ENCODE measurements around the gene PPP4R1. TPM values are rescaled to one million over a fixed set of nuclear protein-coding genes. Genes with fewer than 3 reads are reported as not detected.

The PPP4R1 gene
- total RNA-seq, 1 experiment from 2014 or later = 65.2 TPM

GRCh38 chr18:9565407-9565806 is 49.0 kb downstream of the PPP4R1 start:
- no peak for DNase-seq (ENCODE audit: low spot score)
- Histone ChIP-seq H3K9me3 (ENCODE audit: low read depth, low read length, poor library complexity, severe bottlenecking) (no peaks in the 10 kb centered on the region), H3K4me3 (ENCODE audit: low read depth, low read length, poor library complexity, severe bottlenecking) (no peak overlapping the region), H3K27ac (ENCODE audit: low read depth, low read length, poor library complexity, severe bottlenecking) (no peak overlapping the region), H3K27me3 (replicated peaks; ENCODE audit: insufficient read depth, low read depth, low read length, poor library complexity) (no peaks in the 10 kb centered on the region), H3K36me3 (ENCODE audit: insufficient read depth, low read length, poor library complexity, severe bottlenecking) (peaks cover 35% of the 10 kb centered on the region), H3K4me1 (ENCODE audit: insufficient read depth, low read length, poor library complexity, severe bottlenecking) (no peaks in the 10 kb centered on the region)
- BruUV-seq (replicated peaks) = no TSS peak
- ChIA-PET POLR2A (ENCODE audit: low non-redundant PET) (no interaction called here), CTCF (no interaction called here)
- intact Hi-C loops (cut with micrococcal nuclease; ENCODE audit: unreplicated experiment) = no loop called here
- no peak for TF ChIP-seq CTCF (conservative IDR thresholded peaks at IDR 0.05; ENCODE audit: low read depth, low read length)
- TF ChIP-seq EZH2 (IDR thresholded peaks at IDR 0.05; ENCODE audit: borderline replicate concordance, low read depth, low read length, poor library complexity, severe bottlenecking) = no peak

- Histone ChIP-seq H3K9me3 (ENCODE audit: low read depth, low read length, poor library complexity, severe bottlenecking) (no peaks in the 10 kb centered on the region), H3K4me3 (ENCODE audit: low read depth, low read length, poor library complexity, severe bottlenecking) (no peak overlapping the region), H3K36me3 (ENCODE audit: insufficient read depth, low read length, poor library complexity, severe bottlenecking) (peaks cover 24% of the 10 kb centered on the region), H3K4me1 (ENCODE audit: insufficient read depth, low read length, poor library complexity, severe bottlenecking) (no peaks in the 10 kb centered on the region), H3K27ac (ENCODE audit: low read depth, low read length, poor library complexity, severe bottlenecking) (no peak overlapping the region), H3K27me3 (replicated peaks; ENCODE audit: insufficient read depth, low read depth, low read length, poor library complexity) (no peaks in the 10 kb centered on the region)
- BruUV-seq (replicated peaks) = no TSS peak
- ChIA-PET POLR2A (ENCODE audit: low non-redundant PET) (no interaction called here), CTCF (no interaction called here)
- DNase-seq (ENCODE audit: low spot score) = no peak
- intact Hi-C loops (cut with micrococcal nuclease; ENCODE audit: unreplicated experiment) = no loop called here
- TF ChIP-seq EZH2 (IDR thresholded peaks at IDR 0.05; ENCODE audit: borderline replicate concordance, low read depth, low read length, poor library complexity, severe bottlenecking) (no peak), CTCF (conservative IDR thresholded peaks at IDR 0.05; ENCODE audit: low read depth, low read length) (no peak)
Observed at GRCh38 chr18:9563331-9563730, 51.0 kb downstream of the PPP4R1 start.

DNA sequence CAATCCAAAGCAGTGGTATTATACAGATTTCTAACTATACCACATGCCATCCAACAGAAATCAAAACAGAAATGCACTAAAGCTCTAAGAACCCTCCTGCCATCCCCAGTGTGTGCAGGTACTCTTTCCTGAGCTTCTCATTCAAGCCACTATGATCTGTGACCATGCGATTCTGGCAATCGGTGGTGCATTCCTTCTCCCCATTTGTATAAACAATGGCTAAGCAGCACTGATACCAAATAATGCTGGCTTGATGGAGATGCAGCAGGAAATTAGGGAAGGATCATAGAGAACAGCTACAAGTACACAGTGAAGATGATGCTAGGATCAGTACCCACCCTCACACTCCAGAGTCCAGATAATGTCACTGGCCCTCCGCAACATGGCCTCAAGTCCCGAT is 51.8 kb downstream of the PPP4R1 start:
- H3K4me1 ChIP-seq (ENCODE audit: insufficient read depth, low read length, poor library complexity, severe bottlenecking) = no peaks in the 10 kb centered on the region
- no peaks in the 10 kb centered on the region for H3K27me3 ChIP-seq (replicated peaks; ENCODE audit: insufficient read depth, low read depth, low read length, poor library complexity)
- no peak overlapping the region for H3K27ac ChIP-seq (ENCODE audit: low read depth, low read length, poor library complexity, severe bottlenecking)
- DNase-seq (ENCODE audit: low spot score) = no peak
- no peaks in the 10 kb centered on the region for H3K9me3 ChIP-seq (ENCODE audit: low read depth, low read length, poor library complexity, severe bottlenecking)
- TF ChIP-seq EZH2 (IDR thresholded peaks at IDR 0.05; ENCODE audit: borderline replicate concordance, low read depth, low read length, poor library complexity, severe bottlenecking) (no peak), CTCF (conservative IDR thresholded peaks at IDR 0.05; ENCODE audit: low read depth, low read length) (no peak)
- H3K4me3 ChIP-seq (ENCODE audit: low read depth, low read length, poor library complexity, severe bottlenecking) = no peak overlapping the region
- CTCF ChIA-PET = no interaction called here
- peaks cover 24% of the 10 kb centered on the region for H3K36me3 ChIP-seq (ENCODE audit: insufficient read depth, low read length, poor library complexity, severe bottlenecking)
- no TSS peak for BruUV-seq (replicated peaks)
- intact Hi-C loops (cut with micrococcal nuclease; ENCODE audit: unreplicated experiment) = no loop called here
- POLR2A ChIA-PET (ENCODE audit: low non-redundant PET) = no interaction called here

All from A673 (cell line).